IMR-90 (cell line): ENCODE data around the gene CRYM.

Experiments
- BHLHE40 ChIP-seq: fragments of 150-350 bp; IDR thresholded peaks from 2 replicates; pipeline ENCODE4 v1.6.1; 2016; ENCODE audit warnings: mild to moderate bottlenecking, low read depth, low read length
- CEBPB ChIP-seq: IDR thresholded peaks from 2 replicates; pipeline ENCODE4 v1.6.1; 2012; ENCODE audit warnings: low read depth, low read length, improper control_type of control experiment
- CHD1 ChIP-seq: IDR thresholded peaks from 2 replicates; pipeline ENCODE4 v1.6.1; 2012; ENCODE audit warnings: low read depth, low read length, improper control_type of control experiment
- ELK1 ChIP-seq: fragments of 150-350 bp; IDR thresholded peaks from 2 replicates; pipeline ENCODE4 v1.6.1; 2016; ENCODE audit warnings: low read depth, mild to moderate bottlenecking, low read length, moderate library complexity, borderline replicate concordance
- FOS ChIP-seq: fragments of 150-350 bp; IDR thresholded peaks from 2 replicates; pipeline ENCODE4 v1.6.1; 2016; ENCODE audit warnings: low read depth, low read length
- MAZ ChIP-seq: IDR thresholded peaks from 2 replicates; pipeline ENCODE4 v1.6.1; 2012; ENCODE audit warnings: low read depth, mild to moderate bottlenecking, low read length, improper control_type of control experiment, moderate library complexity, borderline replicate concordance
- NFE2L2 ChIP-seq: fragments of 150-350 bp; IDR thresholded peaks from 2 replicates; pipeline ENCODE4 v1.6.1; 2016; ENCODE audit warnings: low read depth, mild to moderate bottlenecking, low read length
- POLR2A ChIP-seq: IDR thresholded peaks from 2 replicates; pipeline ENCODE4 v1.6.1; 2012; ENCODE audit warnings: mild to moderate bottlenecking, low read depth, low read length
- RAD21 ChIP-seq: IDR thresholded peaks from 2 replicates; pipeline ENCODE4 v1.6.1; 2012; ENCODE audit warnings: low read length, improper control_type of control experiment
- RFX5 ChIP-seq: IDR thresholded peaks from 2 replicates; pipeline ENCODE4 v1.8.0; 2012; ENCODE audit warnings: low read depth, mild to moderate bottlenecking, low read length, moderate library complexity
- SMC3 ChIP-seq: fragments of 150-350 bp; IDR thresholded peaks from 2 replicates; pipeline ENCODE4 v1.6.1; 2016; ENCODE audit warnings: low read depth, mild to moderate bottlenecking, antibody characterized with exemption, low read length, moderate library complexity
- TF ChIP-seq, protein P1 (sequence below): conservative IDR thresholded peaks from 2 replicates; pipeline ENCODE4 v1.5.1; 2012; ENCODE audit warnings: mild to moderate bottlenecking, low read depth, low read length, improper control_type of control experiment

DNA sequence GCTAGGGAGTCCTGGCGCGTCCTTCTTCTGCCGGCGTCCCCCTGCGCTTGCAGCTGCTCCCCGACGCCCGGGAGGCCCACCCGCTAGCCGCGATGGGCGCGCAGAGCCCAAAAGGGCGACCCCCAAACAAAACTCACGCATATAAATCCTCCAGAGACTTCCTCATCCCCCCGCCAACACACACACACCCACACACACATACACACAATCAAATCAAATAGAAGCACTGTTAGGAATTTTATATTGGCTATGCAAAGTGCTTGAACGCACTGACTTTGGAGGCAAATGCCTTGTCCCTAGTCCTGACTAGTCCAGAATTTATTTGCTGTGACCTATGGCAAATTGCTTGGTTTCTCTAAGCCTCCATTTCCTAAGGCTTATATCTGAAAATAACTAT lies 23.8 kb upstream of the CRYM start:
- TF ChIP-seq, protein P1, sequence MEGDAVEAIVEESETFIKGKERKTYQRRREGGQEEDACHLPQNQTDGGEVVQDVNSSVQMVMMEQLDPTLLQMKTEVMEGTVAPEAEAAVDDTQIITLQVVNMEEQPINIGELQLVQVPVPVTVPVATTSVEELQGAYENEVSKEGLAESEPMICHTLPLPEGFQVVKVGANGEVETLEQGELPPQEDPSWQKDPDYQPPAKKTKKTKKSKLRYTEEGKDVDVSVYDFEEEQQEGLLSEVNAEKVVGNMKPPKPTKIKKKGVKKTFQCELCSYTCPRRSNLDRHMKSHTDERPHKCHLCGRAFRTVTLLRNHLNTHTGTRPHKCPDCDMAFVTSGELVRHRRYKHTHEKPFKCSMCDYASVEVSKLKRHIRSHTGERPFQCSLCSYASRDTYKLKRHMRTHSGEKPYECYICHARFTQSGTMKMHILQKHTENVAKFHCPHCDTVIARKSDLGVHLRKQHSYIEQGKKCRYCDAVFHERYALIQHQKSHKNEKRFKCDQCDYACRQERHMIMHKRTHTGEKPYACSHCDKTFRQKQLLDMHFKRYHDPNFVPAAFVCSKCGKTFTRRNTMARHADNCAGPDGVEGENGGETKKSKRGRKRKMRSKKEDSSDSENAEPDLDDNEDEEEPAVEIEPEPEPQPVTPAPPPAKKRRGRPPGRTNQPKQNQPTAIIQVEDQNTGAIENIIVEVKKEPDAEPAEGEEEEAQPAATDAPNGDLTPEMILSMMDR, result no peak
- TF ChIP-seq POLR2A (no peak), ELK1 (no peak), CEBPB (no peak), SMC3 (no peak), RAD21 (no peak), MAZ (no peak), RFX5 (no peak), CHD1 (no peak), NFE2L2 (no peak), BHLHE40 (no peak), FOS (no peak)
